Urinary bladder (tissue), 4 donors: Measurements from ENCODE around the gene CABLES1. TPM values are rescaled to one million over a fixed set of nuclear protein-coding genes. Genes with fewer than 3 reads are reported as not detected.
"Not testable (repeated sequence)": the region's sequence is repeated elsewhere in the genome, so short reads cannot be mapped to it uniquely, and the experiment has no call there.

ENCODE experiments used
- DNase-seq: peaks from one replicate; pipeline ENCODE4 v3.0.0-alpha.2; 2015; ENCODE audit errors: extremely low spot score
- H3K27ac ChIP-seq: one replicate; pipeline ENCODE4 v1.5.1; 2013; ENCODE audit warnings: low read depth, mild to moderate bottlenecking, moderate library complexity
- H3K36me3 ChIP-seq: one replicate; pipeline ENCODE4 v1.6.1; 2013; ENCODE audit warnings: mild to moderate bottlenecking, moderate library complexity; ENCODE audit not compliant: insufficient read depth
- H3K4me1 ChIP-seq: one replicate; pipeline ENCODE4 v1.6.1; 2013; ENCODE audit warnings: mild to moderate bottlenecking, moderate library complexity; ENCODE audit not compliant: insufficient read depth
- H3K4me3 ChIP-seq: one replicate; pipeline ENCODE4 v1.5.1; 2013; ENCODE audit warnings: low read depth, low read length
- WGBS: extraction: QIAGEN DNeasy Blood & Tissue Kit; methylation state at CpG from one replicate; pipeline ENCODE4 v1.1.7; 2013; 5-methylcytosine and 5-hydroxymethylcytosine counted together
- polyA plus RNA-seq: library from polyadenylated mRNA; stranded (reverse); fragments of 200-250 nt; gene quantifications from one replicate; pipeline ENCODE4 v1.2.3, GENCODE V29; 2013
- total RNA-seq: library from RNA; depleted of rRNA; stranded (reverse); fragments of >200 nt; gene quantifications from one replicate; pipeline ENCODE4 v1.2.3, GENCODE V29; 2014
- donor health status: healthy with polysubstance abuse.
- donor health status: healthy.

Gene CABLES1
- total and polyA plus RNA-seq, 2 donors, result 4.5 to 14.6 TPM

GRCh38 chr18:23268641-23269040 is 133.4 kb downstream of the CABLES1 start:
- no peaks in the 10 kb centered on the region for H3K4me1 ChIP-seq
- H3K36me3 ChIP-seq, result no peaks in the 10 kb centered on the region
- WGBS, result 85% methylated on average over 8 of the region's 8 CpGs
- no peak overlapping the region for H3K4me3 ChIP-seq
- H3K27ac ChIP-seq, result no peak overlapping the region
- DNase-seq, result no peak

GRCh38 chr18:23269068-23269467 is 133.8 kb downstream of the CABLES1 start:
- not testable (repeated sequence) for H3K27ac ChIP-seq, H3K36me3 ChIP-seq, H3K4me1 ChIP-seq, H3K4me3 ChIP-seq, DNase-seq
- 90% methylated on average over 1 of the region's 1 CpG for WGBS

- DNase-seq, result no peak
- Histone ChIP-seq H3K4me3 (no peak overlapping the region), H3K27ac (no peak overlapping the region), H3K4me1 (no peaks in the 10 kb centered on the region), H3K36me3 (no peaks in the 10 kb centered on the region)
- 97% methylated on average over 2 of the region's 2 CpGs for WGBS
Observed at GRCh38 chr18:23269928-23270327, 134.6 kb downstream of the CABLES1 start.

- WGBS, result 73% methylated on average over 4 of the region's 4 CpGs
- DNase-seq, result no peak
- Histone ChIP-seq H3K36me3 (no peaks in the 10 kb centered on the region), H3K27ac (no peak overlapping the region), H3K4me3 (no peak overlapping the region), H3K4me1 (no peaks in the 10 kb centered on the region)
Observed at GRCh38 chr18:23270986-23271680, 135.8 kb downstream of the CABLES1 start.

- no peaks in the 10 kb centered on the region for H3K36me3 ChIP-seq
- no peak for DNase-seq
- H3K27ac ChIP-seq, result no peak overlapping the region
- H3K4me1 ChIP-seq, result no peaks in the 10 kb centered on the region
- 87% methylated on average over 11 of the region's 11 CpGs for WGBS
- H3K4me3 ChIP-seq, result no peak overlapping the region
Observed at GRCh38 chr18:23272498-23273232, 137.4 kb downstream of the CABLES1 start.

GRCh38 chr18:23273443-23273966 is 138.2 kb downstream of the CABLES1 start:
- Histone ChIP-seq H3K36me3 (no peaks in the 10 kb centered on the region), H3K4me1 (no peaks in the 10 kb centered on the region), H3K4me3 (no peak overlapping the region), H3K27ac (no peak overlapping the region)
- no peak for DNase-seq
- WGBS, result 82% methylated on average over 10 of the region's 10 CpGs

- DNase-seq, result no peak
- 93% methylated on average over 17 of the region's 17 CpGs for WGBS
Observed at GRCh38 chr18:23274638-23275482, 139.6 kb downstream of the CABLES1 start.

GRCh38 chr18:23276451-23276850 is 141.2 kb downstream of the CABLES1 start:
- no peaks in the 10 kb centered on the region for H3K36me3 ChIP-seq
- no peak overlapping the region for H3K4me3 ChIP-seq
- 90% methylated on average over 5 of the region's 5 CpGs for WGBS
- no peak overlapping the region for H3K27ac ChIP-seq
- H3K4me1 ChIP-seq, result no peaks in the 10 kb centered on the region
- DNase-seq, result no peak

More at GRCh38 chr18:23274638-23275482, 139.6 kb downstream of the CABLES1 start:
- Histone ChIP-seq H3K36me3 (no peaks in the 10 kb centered on the region), H3K4me1 (no peaks in the 10 kb centered on the region), H3K4me3 (no peak overlapping the region), H3K27ac (no peak overlapping the region)

- Histone ChIP-seq H3K36me3 (no peaks in the 10 kb centered on the region), H3K27ac (no peak overlapping the region), H3K4me1 (no peaks in the 10 kb centered on the region), H3K4me3 (no peak overlapping the region)
- DNase-seq, result no peak
Observed at GRCh38 chr18:23277399-23277798, 142.1 kb downstream of the CABLES1 start.

- WGBS, result 89% methylated on average over 12 of the region's 12 CpGs
- Histone ChIP-seq H3K4me1 (no peaks in the 10 kb centered on the region), H3K27ac (no peak overlapping the region), H3K36me3 (no peaks in the 10 kb centered on the region), H3K4me3 (no peak overlapping the region)
- no peak for DNase-seq
Observed at GRCh38 chr18:23279931-23280330, 144.6 kb downstream of the CABLES1 start.

GRCh38 chr18:23280844-23281243 is 145.6 kb downstream of the CABLES1 start:
- 96% methylated on average over 5 of the region's 5 CpGs for WGBS
- H3K36me3 ChIP-seq, result no peaks in the 10 kb centered on the region
- no peak overlapping the region for H3K27ac ChIP-seq
- DNase-seq, result no peak
- no peak overlapping the region for H3K4me3 ChIP-seq
- H3K4me1 ChIP-seq, result no peaks in the 10 kb centered on the region

GRCh38 chr18:23281626-23282436 is 146.5 kb downstream of the CABLES1 start:
- DNase-seq, result no peak
- Histone ChIP-seq H3K4me3 (no peak overlapping the region), H3K36me3 (no peaks in the 10 kb centered on the region), H3K4me1 (no peaks in the 10 kb centered on the region), H3K27ac (no peak overlapping the region)
- 77% methylated on average over 14 of the region's 14 CpGs for WGBS

- Histone ChIP-seq H3K36me3 (no peaks in the 10 kb centered on the region), H3K27ac (no peak overlapping the region), H3K4me3 (no peak overlapping the region), H3K4me1 (no peaks in the 10 kb centered on the region)
- DNase-seq, result no peak
- 87% methylated on average over 6 of the region's 6 CpGs for WGBS
Observed at GRCh38 chr18:23282437-23282781, 147.1 kb downstream of the CABLES1 start.
